ENCODE measurements around the gene SFPQ. TPM values are rescaled to one million over a fixed set of nuclear protein-coding genes. Genes with fewer than 3 reads are reported as not detected.
A peak's percentile ranks its signal among the peaks of the same experiment; 100 is the strongest.
"Not testable (repeated sequence)": the region's sequence is repeated elsewhere in the genome, so short reads cannot be mapped to it uniquely, and the experiment has no call there.

Gene SFPQ, protein sequence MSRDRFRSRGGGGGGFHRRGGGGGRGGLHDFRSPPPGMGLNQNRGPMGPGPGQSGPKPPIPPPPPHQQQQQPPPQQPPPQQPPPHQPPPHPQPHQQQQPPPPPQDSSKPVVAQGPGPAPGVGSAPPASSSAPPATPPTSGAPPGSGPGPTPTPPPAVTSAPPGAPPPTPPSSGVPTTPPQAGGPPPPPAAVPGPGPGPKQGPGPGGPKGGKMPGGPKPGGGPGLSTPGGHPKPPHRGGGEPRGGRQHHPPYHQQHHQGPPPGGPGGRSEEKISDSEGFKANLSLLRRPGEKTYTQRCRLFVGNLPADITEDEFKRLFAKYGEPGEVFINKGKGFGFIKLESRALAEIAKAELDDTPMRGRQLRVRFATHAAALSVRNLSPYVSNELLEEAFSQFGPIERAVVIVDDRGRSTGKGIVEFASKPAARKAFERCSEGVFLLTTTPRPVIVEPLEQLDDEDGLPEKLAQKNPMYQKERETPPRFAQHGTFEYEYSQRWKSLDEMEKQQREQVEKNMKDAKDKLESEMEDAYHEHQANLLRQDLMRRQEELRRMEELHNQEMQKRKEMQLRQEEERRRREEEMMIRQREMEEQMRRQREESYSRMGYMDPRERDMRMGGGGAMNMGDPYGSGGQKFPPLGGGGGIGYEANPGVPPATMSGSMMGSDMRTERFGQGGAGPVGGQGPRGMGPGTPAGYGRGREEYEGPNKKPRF
- 100 to 1,000 TPM in 3 of 4 donors, 10 to 100 TPM in 1; 93.8 to 361 (median 146) TPM for polyA plus RNA-seq
- long read RNA-seq, donor 1 = 0 reads
- long read RNA-seq, donor 2, transcript SFPQ-203 (3 exons, 1,431 nt) = minor isoform, 12 of 99 reads
- long read RNA-seq, donor 2, transcript SFPQ-207 (2 exons, 440 nt) = minor isoform, 6 of 99 reads
- long read RNA-seq, donor 2, transcript SFPQ-205 (3 exons, 2,835 nt) = major isoform, 14 of 99 reads
- long read RNA-seq, donor 2, transcript SFPQ-201 (10 exons, 3,747 nt) = minor isoform, 13 of 99 reads
- long read RNA-seq, donor 2, partial matches to known transcripts = 48 of 99 reads
- long read RNA-seq, donor 2, other reads (novel, unspliced or antisense) = 0 of 99 reads
- long read RNA-seq, donor 3, transcript SFPQ-205 (3 exons, 2,835 nt) = major isoform, 90 of 328 reads
- long read RNA-seq, donor 3, transcript SFPQ-209 (2 exons, 339 nt) = minor isoform, 21 of 328 reads
- long read RNA-seq, donor 3, transcript SFPQ-203 (3 exons, 1,431 nt) = minor isoform, 29 of 328 reads
- long read RNA-seq, donor 3, transcript SFPQ-207 (2 exons, 440 nt) = minor isoform, 10 of 328 reads
- long read RNA-seq, donor 3, partial matches to known transcripts = 170 of 328 reads
- long read RNA-seq, donor 3, other reads (novel, unspliced or antisense) = 0 of 328 reads
- long read RNA-seq, donor 4, partial matches to known transcripts = 7 of 12 reads
- long read RNA-seq, donor 4, other reads (novel, unspliced or antisense) = 0 of 12 reads
- long read RNA-seq, donor 5, transcript SFPQ-203 (3 exons, 1,431 nt) = minor isoform, 13 of 62 reads
- long read RNA-seq, donor 5, transcript SFPQ-205 (3 exons, 2,835 nt) = major isoform, 25 of 62 reads
- long read RNA-seq, donor 5, partial matches to known transcripts = 19 of 62 reads
- long read RNA-seq, donor 5, other reads (novel, unspliced or antisense) = 0 of 62 reads
- long read RNA-seq, donor 6, transcript SFPQ-203 (3 exons, 1,431 nt) = minor isoform, 9 of 126 reads
- long read RNA-seq, donor 6, transcript SFPQ-209 (2 exons, 339 nt) = minor isoform, 6 of 126 reads
- long read RNA-seq, donor 6, transcript SFPQ-201 (10 exons, 3,747 nt) = minor isoform, 11 of 126 reads
- long read RNA-seq, donor 6, transcript SFPQ-205 (3 exons, 2,835 nt) = major isoform, 27 of 126 reads
- long read RNA-seq, donor 6, partial matches to known transcripts = 72 of 126 reads
- long read RNA-seq, donor 6, other reads (novel, unspliced or antisense) = 0 of 126 reads
- long read RNA-seq, donor 7 = 0 reads
- long read RNA-seq, donor 8, transcript SFPQ-203 (3 exons, 1,431 nt) = major isoform, 5 of 22 reads
- long read RNA-seq, donor 8, partial matches to known transcripts = 8 of 22 reads
- long read RNA-seq, donor 8, other reads (novel, unspliced or antisense) = 0 of 22 reads
- long read RNA-seq, donor 9, transcript SFPQ-209 (2 exons, 339 nt) = minor isoform, 5 of 32 reads
- long read RNA-seq, donor 9, transcript SFPQ-205 (3 exons, 2,835 nt) = major isoform, 13 of 32 reads
- long read RNA-seq, donor 9, transcript SFPQ-207 (2 exons, 440 nt) = minor isoform, 5 of 32 reads
- long read RNA-seq, donor 9, transcript SFPQ-203 (3 exons, 1,431 nt) = minor isoform, 8 of 32 reads
- long read RNA-seq, donor 9, partial matches to known transcripts = 0 of 32 reads
- long read RNA-seq, donor 9, other reads (novel, unspliced or antisense) = 0 of 32 reads
- long read RNA-seq, donor 10, transcript SFPQ-209 (2 exons, 339 nt) = minor isoform, 14 of 499 reads
- long read RNA-seq, donor 10, transcript SFPQ-203 (3 exons, 1,431 nt) = minor isoform, 26 of 499 reads
- long read RNA-seq, donor 10, transcript SFPQ-201 (10 exons, 3,747 nt) = minor isoform, 28 of 499 reads
- long read RNA-seq, donor 10, transcript SFPQ-205 (3 exons, 2,835 nt) = major isoform, 84 of 499 reads
- long read RNA-seq, donor 10, partial matches to known transcripts = 327 of 499 reads
- long read RNA-seq, donor 10, other reads (novel, unspliced or antisense) = 6 of 499 reads

DNA sequence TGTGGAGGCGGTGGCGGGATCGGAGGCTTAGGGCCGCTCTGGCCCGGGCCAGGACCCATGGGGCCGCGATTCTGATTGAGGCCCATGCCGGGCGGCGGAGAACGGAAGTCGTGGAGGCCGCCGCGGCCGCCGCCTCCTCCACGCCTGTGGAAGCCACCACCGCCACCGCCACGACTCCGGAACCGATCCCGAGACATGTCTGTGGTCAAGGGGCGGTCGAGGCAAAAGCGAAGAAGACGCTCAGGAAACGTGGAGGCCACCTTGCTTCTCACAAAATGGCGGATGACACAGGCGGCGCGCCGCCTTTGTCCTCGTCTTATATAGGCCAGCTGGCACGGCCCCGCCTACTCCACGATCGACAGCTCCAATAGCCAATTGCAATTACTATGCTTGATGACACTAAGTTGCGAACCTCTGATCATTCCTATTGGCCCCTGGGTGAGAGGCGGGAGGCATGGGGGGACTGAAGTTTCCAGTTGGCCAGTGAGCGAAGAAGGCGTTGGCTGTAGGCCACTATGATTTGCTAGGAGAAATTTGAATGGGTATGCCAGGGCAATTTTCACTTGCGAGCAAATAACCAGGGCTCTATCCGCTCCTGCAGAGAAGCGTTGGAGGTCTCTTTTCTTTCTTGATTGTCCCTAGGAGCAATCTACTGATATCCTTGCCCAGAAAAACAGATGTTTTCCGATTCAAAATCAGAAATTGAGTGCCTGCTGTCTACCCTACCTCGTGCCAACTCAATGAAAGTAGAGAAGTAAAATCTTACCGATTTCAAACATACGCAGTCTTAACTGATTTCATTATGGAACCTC lies at the start of gene SFPQ:
Gene SFPQ (minus strand): TSS at position 293 of the 812 bp plus-strand sequence. CDS start 96 bp downstream, at position 197.
- Histone ChIP-seq H3K36me3 (ENCODE audit: control insufficient read depth in 3 of 3, insufficient read depth in 2 of 3, low read depth in 1 of 3, low read length in 3 of 3) (peaks cover 12 to 19% (median 15%) of the 10 kb centered on the region in 3 donors), H3K27me3 (ENCODE audit: control insufficient read depth in 3 of 3, insufficient read depth in 3 of 3, low read length in 3 of 3) (no peaks in the 10 kb centered on the region), H3K4me3 (ENCODE audit: low read depth in 1 of 3, low read length in 3 of 3) (peak within 1 kb of the TSS; percentile 78 to 100 (median 91)), H3K4me1 (ENCODE audit: control insufficient read depth in 3 of 3, insufficient read depth in 2 of 3, low read depth in 1 of 3, low read length in 2 of 3) (peaks cover 2 to 12% (median 2%) of the 10 kb centered on the region in 3 donors), H3K9me3 (ENCODE audit: control insufficient read depth in 2 of 2, insufficient read depth in 1 of 2, low read depth in 1 of 2, low read length in 1 of 2) (no peaks in the 10 kb centered on the region), H3K27ac (ENCODE audit: low read depth in 1 of 3, low read length in 2 of 3) (peak within 1 kb of the TSS; percentile 95 to 97 (median 96))
- WGBS, 3 donors = 0 to 1% (median 1%) methylated on average over 35 to 50 of the region's 50 CpGs
- peak; percentile 15 for FAIRE-seq
- peak; percentile 99 to 100 for DNase-seq

DNA sequence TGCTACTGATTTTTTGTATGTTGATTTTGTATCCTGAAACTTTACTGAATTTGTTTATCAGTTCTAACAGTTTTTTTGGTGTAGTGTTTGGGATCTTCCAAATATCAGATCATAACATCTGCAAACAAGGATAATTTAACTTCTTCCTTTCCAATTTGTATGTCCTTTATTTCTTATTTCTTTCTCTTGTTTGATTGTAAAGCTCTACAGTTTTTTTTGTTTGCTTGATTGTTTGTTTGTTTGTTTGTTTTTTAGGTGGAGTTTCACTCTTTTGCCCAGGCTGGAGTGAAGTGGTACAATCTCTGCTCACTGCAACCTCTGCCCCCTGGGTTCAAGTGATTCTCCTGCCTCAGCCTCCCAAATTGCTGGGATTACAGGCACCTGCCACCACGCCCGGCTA lies 43.8 kb upstream of the SFPQ start:
- not testable (repeated sequence) for H3K9me3 ChIP-seq (ENCODE audit: control insufficient read depth in 2 of 2, insufficient read depth in 1 of 2, low read depth in 1 of 2, low read length in 1 of 2); H3K4me3 ChIP-seq (ENCODE audit: low read depth in 1 of 3, low read length in 3 of 3)
- whole genome bisulfite sequencing, 3 donors = 70 to 93% (median 82%) methylated on average over 2 of the region's 2 CpGs

DNA sequence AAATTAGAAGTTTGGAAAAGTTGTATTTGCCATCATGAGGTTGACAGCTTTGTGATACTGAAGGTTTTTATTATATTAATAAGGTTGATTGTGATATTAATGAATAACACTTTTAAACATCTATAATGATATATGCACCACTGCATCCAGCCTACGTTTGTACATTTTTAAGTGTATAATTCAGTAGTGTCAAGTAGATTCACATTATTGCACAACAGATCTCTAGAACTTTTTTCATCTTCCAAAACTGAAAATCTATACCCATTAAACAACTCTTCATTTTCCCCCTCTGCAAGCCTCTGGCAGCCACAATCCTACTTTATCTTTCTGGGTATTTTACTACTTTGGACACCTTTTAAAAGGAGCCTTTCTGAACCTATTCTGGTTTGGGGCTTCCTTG lies 38.3 kb upstream of the SFPQ start:
- FAIRE-seq (no peak), DNase-seq (no peak)
- 60 to 89% (median 70%) methylated on average over 1 of the region's 1 CpG for WGBS, 3 donors
- Histone ChIP-seq H3K27me3 (ENCODE audit: control insufficient read depth in 3 of 3, insufficient read depth in 3 of 3, low read length in 3 of 3) (no peaks in the 10 kb centered on the region), H3K36me3 (ENCODE audit: control insufficient read depth in 3 of 3, insufficient read depth in 2 of 3, low read depth in 1 of 3, low read length in 3 of 3) (no peaks in the 10 kb centered on the region), H3K4me3 (ENCODE audit: low read depth in 1 of 3, low read length in 3 of 3) (no peak overlapping the region), H3K4me1 (ENCODE audit: control insufficient read depth in 3 of 3, insufficient read depth in 2 of 3, low read depth in 1 of 3, low read length in 2 of 3) (no peaks in the 10 kb centered on the region), H3K9me3 (ENCODE audit: control insufficient read depth in 2 of 2, insufficient read depth in 1 of 2, low read depth in 1 of 2, low read length in 1 of 2) (no peaks in the 10 kb centered on the region), H3K27ac (ENCODE audit: low read depth in 1 of 3, low read length in 2 of 3) (no peak overlapping the region)

More for the DNA sequence above, 43.8 kb upstream of the SFPQ start:
- H3K36me3 ChIP-seq (ENCODE audit: control insufficient read depth in 3 of 3, insufficient read depth in 2 of 3, low read depth in 1 of 3, low read length in 3 of 3); H3K27me3 ChIP-seq (ENCODE audit: control insufficient read depth in 3 of 3, insufficient read depth in 3 of 3, low read length in 3 of 3); H3K4me1 ChIP-seq (ENCODE audit: control insufficient read depth in 3 of 3, insufficient read depth in 2 of 3, low read depth in 1 of 3, low read length in 2 of 3); DNase-seq; FAIRE-seq; H3K27ac ChIP-seq (ENCODE audit: low read depth in 1 of 3, low read length in 2 of 3): not testable (repeated sequence)

DNA sequence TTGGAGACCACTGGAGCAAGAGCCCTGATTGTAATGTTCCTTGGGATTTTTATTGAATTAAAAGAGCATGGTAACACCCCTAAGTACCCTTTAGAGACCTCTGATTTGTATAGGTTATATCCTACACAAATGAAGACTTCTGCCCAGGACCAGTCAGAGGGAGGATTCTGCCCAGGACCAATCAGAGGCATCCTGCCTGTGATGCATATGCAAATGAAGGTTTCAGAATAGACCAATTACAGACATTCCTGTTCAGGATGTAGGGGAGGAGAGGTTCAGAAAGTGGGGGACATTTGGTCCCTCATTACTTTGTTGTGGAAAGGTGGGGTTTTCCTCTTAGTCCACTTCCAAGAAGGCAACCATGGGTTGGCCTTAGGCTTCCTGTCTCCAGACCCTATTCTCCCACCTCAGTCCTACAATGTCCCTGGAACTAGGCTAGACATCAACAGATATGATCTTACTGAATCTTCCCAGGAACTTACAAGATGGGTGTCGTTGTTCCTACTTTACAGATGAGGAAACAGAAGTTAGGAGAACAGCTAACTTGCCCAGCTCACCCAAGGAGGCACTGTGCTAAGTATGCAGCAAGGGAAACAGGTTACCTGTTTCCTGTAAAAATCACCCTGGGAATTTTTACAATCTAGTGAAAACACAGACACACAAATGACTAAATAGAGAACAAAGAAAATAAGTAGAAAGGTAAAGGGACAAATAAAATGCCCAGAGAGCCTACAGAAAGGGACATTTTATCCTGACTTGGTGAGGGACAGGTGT lies 36.8 kb upstream of the SFPQ start:
- H3K4me3 ChIP-seq (ENCODE audit: low read depth in 1 of 3, low read length in 3 of 3) = no peak overlapping the region
- DNase-seq (no peak), FAIRE-seq (no peak)
- H3K27me3 ChIP-seq (ENCODE audit: control insufficient read depth in 3 of 3, insufficient read depth in 3 of 3, low read length in 3 of 3) = no peaks in the 10 kb centered on the region
- H3K27ac ChIP-seq (ENCODE audit: low read depth in 1 of 3, low read length in 2 of 3) = no peak overlapping the region
- H3K36me3 ChIP-seq (ENCODE audit: control insufficient read depth in 3 of 3, insufficient read depth in 2 of 3, low read depth in 1 of 3, low read length in 3 of 3) = no peaks in the 10 kb centered on the region
- H3K9me3 ChIP-seq (ENCODE audit: control insufficient read depth in 2 of 2, insufficient read depth in 1 of 2, low read depth in 1 of 2, low read length in 1 of 2) = no peaks in the 10 kb centered on the region
- 75 to 78% (median 76%) methylated on average over 1 of the region's 1 CpG for WGBS, 3 donors
- no peaks in the 10 kb centered on the region for H3K4me1 ChIP-seq (ENCODE audit: control insufficient read depth in 3 of 3, insufficient read depth in 2 of 3, low read depth in 1 of 3, low read length in 2 of 3)

DNA sequence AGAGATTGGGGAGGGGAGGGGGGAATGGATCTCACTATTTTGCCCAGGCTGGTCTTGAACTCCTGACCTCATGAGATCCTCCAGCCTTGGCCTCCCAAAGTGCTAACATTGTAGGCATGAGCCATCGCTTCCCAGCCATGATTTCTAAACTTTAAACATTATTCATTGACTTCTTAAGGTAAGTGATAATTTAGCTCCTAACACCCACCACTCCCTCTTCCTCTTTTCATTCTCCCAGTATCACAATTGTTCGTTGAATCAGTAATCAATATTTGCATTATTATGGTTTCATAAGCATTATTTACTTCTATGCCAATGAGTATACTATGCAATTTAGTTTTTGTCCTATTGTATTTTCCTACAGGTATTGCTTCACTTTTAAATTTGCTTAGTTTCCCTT lies 33.6 kb upstream of the SFPQ start:
- 87 to 91% (median 88%) methylated on average over 2 of the region's 2 CpGs for whole genome bisulfite sequencing, 3 donors
- DNase-seq (no peak), FAIRE-seq (no peak)
- no peaks in the 10 kb centered on the region for H3K4me1 ChIP-seq (ENCODE audit: control insufficient read depth in 3 of 3, insufficient read depth in 2 of 3, low read depth in 1 of 3, low read length in 2 of 3)
- H3K27me3 ChIP-seq (ENCODE audit: control insufficient read depth in 3 of 3, insufficient read depth in 3 of 3, low read length in 3 of 3) = no peaks in the 10 kb centered on the region
- H3K4me3 ChIP-seq (ENCODE audit: low read depth in 1 of 3, low read length in 3 of 3) = no peak overlapping the region
- H3K9me3 ChIP-seq (ENCODE audit: control insufficient read depth in 2 of 2, insufficient read depth in 1 of 2, low read depth in 1 of 2, low read length in 1 of 2) = no peaks in the 10 kb centered on the region
- H3K36me3 ChIP-seq (ENCODE audit: control insufficient read depth in 3 of 3, insufficient read depth in 2 of 3, low read depth in 1 of 3, low read length in 3 of 3) = no peaks in the 10 kb centered on the region
- H3K27ac ChIP-seq (ENCODE audit: low read depth in 1 of 3, low read length in 2 of 3) = no peak overlapping the region
